Renal cortical epithelial cell (primary cell): ENCODE measurements around the gene SFT2D3. TPM values are rescaled to one million over a fixed set of nuclear protein-coding genes. Genes with fewer than 3 reads are reported as not detected.

Experiments
- DNase-seq: peaks from one replicate; pipeline ENCODE4 v3.0.0-alpha.2; 2011; ENCODE audit warnings: low read depth
- total RNA-seq: library from RNA; depleted of rRNA; stranded (reverse); fragments of >200 nt; gene quantifications from 2 replicates; pipeline ENCODE4 v1.2.3, GENCODE V29; 2014

Gene SFT2D3
- 5.4 and 9.2 TPM in 2 replicates for total RNA-seq

GRCh38 chr2:127701193-127701650 lies at the start of gene SFT2D3:
TSS of gene SFT2D3 (plus strand) at chr2:127701497. CDS start at chr2:127701529, 32 bp downstream.
- peak; percentile 79 for DNase-seq

- DNase-seq: no peak
These were observed 49.2 kb upstream of the SFT2D3 start for GRCh38 chr2:127651971-127652550.

GRCh38 chr2:127652786-127653357 lies 48.4 kb upstream of the SFT2D3 start:
- DNase-seq: no peak

- no peak for DNase-seq
These were observed 47.7 kb upstream of the SFT2D3 start for GRCh38 chr2:127653421-127654083.

- no peak for DNase-seq
These were observed 47.0 kb upstream of the SFT2D3 start for GRCh38 chr2:127654084-127654837.

GRCh38 chr2:127654838-127655175 lies 46.5 kb upstream of the SFT2D3 start:
- no peak for DNase-seq

- no peak for DNase-seq
These were observed 45.9 kb upstream of the SFT2D3 start for GRCh38 chr2:127655209-127656073.

- no peak for DNase-seq
These were observed 44.6 kb upstream of the SFT2D3 start for GRCh38 chr2:127656569-127657231.

- no peak for DNase-seq
These were observed 44.1 kb upstream of the SFT2D3 start for GRCh38 chr2:127657232-127657595.

GRCh38 chr2:127658146-127658545 lies 43.2 kb upstream of the SFT2D3 start:
- DNase-seq: no peak

- DNase-seq: no peak
These were observed 42.5 kb upstream of the SFT2D3 start for GRCh38 chr2:127658641-127659407.

- DNase-seq: no peak
These were observed 41.6 kb upstream of the SFT2D3 start for GRCh38 chr2:127659408-127660290.

GRCh38 chr2:127660291-127660578 lies 41.1 kb upstream of the SFT2D3 start:
- no peak for DNase-seq

- no peak for DNase-seq
These were observed 40.1 kb upstream of the SFT2D3 start for GRCh38 chr2:127661072-127661649.

- no peak for DNase-seq
These were observed 39.3 kb upstream of the SFT2D3 start for GRCh38 chr2:127661949-127662510.

GRCh38 chr2:127662937-127663565 lies 38.2 kb upstream of the SFT2D3 start:
- no peak for DNase-seq

- DNase-seq: no peak
These were observed 37.7 kb upstream of the SFT2D3 start for GRCh38 chr2:127663566-127664064.
